GM19043 (cell line): ENCODE results near the gene DCDC2B.
A peak's percentile ranks its signal among the peaks of the same experiment; 100 is the strongest.

ENCODE experiments used
- ATAC-seq: cut with Tn5 transposase; IDR thresholded peaks from one replicate; pipeline ENCODE4 v1.9.1; 2021; ENCODE audit warnings: low read depth; ENCODE audit not compliant: unreplicated experiment

The DCDC2B gene

GRCh38 chr1:32195972-32196823 is 12.7 kb upstream of the DCDC2B start:
- no peak for ATAC-seq

DNA sequence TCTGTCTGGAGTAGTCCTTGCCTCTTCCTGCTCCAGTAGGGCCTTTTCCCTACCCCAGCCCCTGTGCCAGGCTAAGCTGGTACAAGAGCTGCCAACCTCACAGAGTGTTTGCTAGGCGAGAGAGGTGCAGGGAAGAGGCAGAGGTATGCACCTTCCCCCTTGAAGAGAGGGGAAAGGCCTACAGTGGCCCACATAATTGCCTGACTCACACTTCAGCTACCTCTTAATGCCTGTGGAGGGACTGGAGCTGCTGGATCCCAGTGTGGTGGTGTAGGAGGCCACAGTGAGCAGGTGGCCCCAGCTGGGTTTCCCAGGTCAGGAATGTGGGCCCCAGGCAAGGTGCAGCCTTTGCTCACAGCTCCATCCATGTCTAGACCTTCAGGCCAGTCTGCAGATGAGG is 11.8 kb upstream of the DCDC2B start:
- no peak for ATAC-seq

- no peak for ATAC-seq
These were observed 11.1 kb upstream of the DCDC2B start for GRCh38 chr1:32197837-32198236.

- ATAC-seq, result no peak
These were observed 10.4 kb upstream of the DCDC2B start for GRCh38 chr1:32198237-32199042.

DNA sequence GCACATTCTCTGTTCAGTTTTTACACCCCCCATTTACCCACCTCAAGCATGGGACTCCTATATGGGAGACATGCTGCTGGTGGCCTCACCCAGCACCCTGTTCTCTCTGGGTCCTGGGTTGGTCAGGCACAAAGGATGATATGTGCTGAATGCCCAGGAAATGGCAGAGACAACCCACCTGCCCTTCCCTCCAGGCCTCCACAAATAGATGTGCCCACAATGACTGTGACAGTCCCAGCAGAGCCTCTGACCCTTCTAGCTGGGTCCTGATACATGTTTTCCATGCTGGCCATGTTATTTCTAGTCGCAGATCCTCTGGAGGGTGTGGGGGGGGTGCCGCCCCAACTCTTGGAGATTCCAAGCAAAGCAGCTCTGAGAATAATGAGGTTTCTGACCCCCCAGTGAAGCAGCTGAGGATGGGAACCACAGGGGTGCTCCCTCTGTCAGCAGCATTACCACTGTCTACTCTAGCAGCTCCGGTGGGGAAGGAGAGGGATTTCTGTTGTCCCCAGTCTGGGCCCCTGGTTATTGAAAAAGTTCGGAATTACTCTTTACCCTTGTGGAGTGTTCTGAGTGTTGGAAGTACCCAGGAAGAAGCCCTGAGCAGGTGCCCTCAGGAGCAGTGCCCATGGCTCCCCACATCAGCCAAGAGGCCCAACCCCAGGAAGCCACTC is 9.7 kb upstream of the DCDC2B start:
- no peak for ATAC-seq

GRCh38 chr1:32199717-32200072 is 9.2 kb upstream of the DCDC2B start:
- no peak for ATAC-seq

DNA sequence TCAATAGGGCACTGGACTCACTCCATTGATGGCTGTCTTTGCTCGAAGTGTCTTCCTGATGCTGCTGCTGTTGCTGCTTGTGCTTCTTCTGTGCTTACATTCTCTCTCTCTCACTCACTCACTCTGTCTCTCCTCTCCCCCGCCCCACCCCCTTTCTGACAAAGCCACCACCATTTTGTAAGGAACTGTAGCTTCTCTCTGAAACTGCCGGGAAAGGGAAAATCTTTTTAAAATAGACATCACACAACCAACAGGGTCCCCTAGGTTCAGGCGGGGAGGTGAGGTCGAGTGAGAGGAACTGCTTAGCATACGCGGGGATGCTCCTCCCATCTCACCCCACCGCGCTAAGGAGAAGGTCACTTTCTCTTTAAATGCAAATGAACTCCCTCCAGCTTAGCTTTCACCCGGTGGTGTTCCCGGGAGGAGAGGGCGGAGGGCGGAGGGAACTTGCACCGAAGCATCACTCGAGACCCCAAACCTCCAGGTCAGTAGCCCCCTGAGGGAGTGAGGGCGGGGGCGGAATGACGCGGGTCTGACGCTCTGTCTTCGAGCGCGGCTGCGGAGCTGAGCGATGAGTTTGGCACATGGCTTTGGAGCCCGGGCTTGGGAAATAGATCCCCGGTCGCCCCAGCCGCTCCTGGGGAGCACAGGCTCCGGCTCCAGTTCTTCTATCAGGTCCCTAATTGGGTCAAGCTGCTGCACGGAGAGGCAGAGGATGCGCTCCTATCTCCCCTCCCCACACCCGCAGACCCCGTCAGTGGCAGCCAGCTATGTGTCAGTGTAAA is 8.5 kb upstream of the DCDC2B start, which contains the start of gene CCDC28B:
TSS of gene CCDC28B (plus strand) at position 370 of the 785 bp plus-strand sequence. CDS start 1,341 bp downstream, outside the sequence.
- ATAC-seq, result no peak

DNA sequence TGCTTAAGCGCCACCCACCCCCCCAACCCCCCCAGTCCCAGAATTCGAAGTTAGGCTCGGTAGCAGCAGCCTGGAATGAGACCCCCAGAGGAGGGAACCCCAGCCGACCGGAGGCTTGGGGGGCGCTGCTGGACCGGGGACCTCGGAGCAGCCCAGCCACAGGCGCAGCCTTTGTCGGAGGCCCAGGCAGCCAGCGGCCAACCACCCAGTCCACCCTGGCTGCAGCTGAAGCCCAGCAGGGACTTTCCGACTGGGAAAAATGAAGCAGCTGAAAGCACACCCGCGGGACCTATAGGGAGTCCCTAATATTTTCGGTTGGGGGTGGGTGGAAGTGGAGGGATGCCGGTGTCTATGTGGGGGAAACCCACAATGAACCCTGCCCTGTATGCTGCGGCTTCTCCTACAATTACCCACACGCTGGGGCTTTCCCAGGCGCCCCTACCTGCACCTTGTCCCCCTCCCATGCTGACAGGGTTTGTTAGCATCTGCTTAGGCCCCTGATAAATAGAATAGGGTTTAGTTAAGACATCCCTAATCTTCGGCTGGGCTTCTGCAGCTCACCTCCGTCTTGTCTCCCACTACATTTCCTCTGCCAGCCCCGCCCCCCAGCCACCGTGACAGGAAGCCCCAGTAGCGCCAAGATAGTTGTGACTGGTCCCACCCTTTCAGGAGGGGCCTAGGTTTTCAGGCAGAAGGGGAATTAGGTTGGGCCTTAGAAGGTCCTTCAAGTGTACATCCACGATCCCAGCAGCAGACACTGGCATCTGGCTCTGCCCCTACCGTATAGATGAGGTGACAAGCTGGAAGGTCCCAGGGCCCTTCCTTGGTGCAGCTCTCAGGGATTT is 7.7 kb upstream of the DCDC2B start:
- peak; percentile 45 for ATAC-seq

- ATAC-seq, result no peak
These were observed 3.9 kb upstream of the DCDC2B start for GRCh38 chr1:32204943-32205361.

GRCh38 chr1:32205401-32206370 is 3.2 kb upstream of the DCDC2B start, which contains the start of gene IQCC:
Gene IQCC, plus strand, starts transcription at chr1:32205671. Its CDS starts 11 bp downstream, at chr1:32205682.
- peak; percentile 43 for ATAC-seq

DNA sequence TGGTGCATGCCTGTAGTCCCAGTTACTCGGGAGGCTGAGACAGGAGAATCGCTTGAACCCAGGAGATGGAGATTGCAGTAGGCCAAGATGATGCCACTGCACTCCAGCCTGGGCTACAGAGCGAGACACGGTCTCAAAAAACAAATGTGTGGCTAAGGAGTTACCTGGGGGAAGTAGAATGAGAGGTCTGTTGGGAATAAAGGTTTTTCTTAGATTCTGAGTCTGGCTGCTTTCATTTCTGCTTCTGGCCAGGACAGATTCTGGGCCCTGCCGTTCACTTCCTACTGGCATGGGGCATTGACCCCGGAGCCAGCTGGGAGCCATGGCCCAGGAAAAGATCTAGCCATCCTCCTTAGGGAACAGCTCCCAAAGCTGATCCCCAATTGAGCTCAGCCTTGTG is 420 bp upstream of the DCDC2B start:
- no peak for ATAC-seq

- no peak for ATAC-seq
These were observed 7.0 kb downstream of the DCDC2B start for GRCh38 chr1:32215629-32216480.

DNA sequence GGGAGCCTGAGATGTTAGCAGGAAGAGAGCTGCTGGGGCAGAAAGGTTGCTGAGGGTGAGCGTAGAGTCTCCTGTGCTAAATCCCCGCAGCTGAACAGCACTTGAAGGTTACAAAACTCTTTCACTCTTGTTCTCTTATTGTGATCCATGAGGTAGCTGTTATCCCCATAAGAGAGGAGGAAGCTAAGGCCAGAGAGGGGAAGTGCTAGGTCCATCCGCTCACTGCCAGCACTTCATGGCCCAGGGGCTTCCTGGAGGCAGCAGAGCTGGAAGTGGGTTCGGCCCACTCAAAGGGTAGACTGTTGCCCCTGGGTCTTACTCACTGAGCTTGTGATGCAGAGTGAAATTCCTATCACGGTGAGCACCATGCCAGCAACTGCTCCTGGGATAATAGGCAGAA is 7.7 kb downstream of the DCDC2B start:
- ATAC-seq, result no peak

GRCh38 chr1:32219022-32219421 is 10.1 kb downstream of the DCDC2B start:
- no peak for ATAC-seq

- ATAC-seq, result no peak
These were observed 12.1 kb downstream of the DCDC2B start for GRCh38 chr1:32220746-32221580.

DNA sequence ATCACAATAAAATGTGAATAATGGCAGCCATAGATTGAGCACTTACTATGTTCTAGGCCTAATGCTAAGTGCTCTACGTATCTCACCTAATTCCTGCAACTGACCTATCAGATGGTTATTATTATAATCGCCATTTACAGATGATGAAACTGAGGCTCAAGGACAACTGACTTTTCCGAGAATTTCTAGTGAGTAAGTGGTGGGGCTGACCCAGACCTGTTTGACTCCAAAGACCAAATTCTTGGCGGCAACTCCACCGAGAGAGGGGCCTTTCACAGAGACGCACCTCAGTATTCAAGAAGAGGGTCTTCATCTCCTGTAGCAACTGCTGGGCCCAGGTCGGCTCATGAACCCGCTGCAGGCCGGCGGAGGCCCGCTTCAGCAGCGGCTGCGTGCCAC is 12.7 kb downstream of the DCDC2B start:
- no peak for ATAC-seq
